Natural killer cell (primary cell): ENCODE measurements around the gene SSU72. TPM values are rescaled to one million over a fixed set of nuclear protein-coding genes. Genes with fewer than 3 reads are reported as not detected.
"Not testable (repeated sequence)": the region's sequence is repeated elsewhere in the genome, so short reads cannot be mapped to it uniquely, and the experiment has no call there.

Experiments used
- ATAC-seq, 3 donors: fragments of 150-1000 bp in 2 of 3; fragments of 200-7000 bp in 1 of 3; cut with Tn5 transposase; 1 replicate in 1 of 3; 2 replicates in 2 of 3; pipeline ENCODE4 v1.10.0; 2021; ENCODE audit warnings: mild to moderate bottlenecking in 2 of 3, moderate library complexity in 2 of 3
- DNase-seq, 2 donors: peaks; one replicate each; pipeline versions ENCODE4 v3.0.0 to v3.0.0-alpha.2; 2013 to 2021; ENCODE audit warnings: mixed read lengths in 1 of 2
- H3K27ac ChIP-seq: one replicate; pipeline ENCODE4 v1.5.1; 2013; ENCODE audit warnings: mild to moderate bottlenecking, low read length
- H3K27me3 ChIP-seq: one replicate; pipeline ENCODE4 v1.6.1; 2013; ENCODE audit warnings: low read length; ENCODE audit not compliant: control insufficient read depth, insufficient read depth
- H3K36me3 ChIP-seq: one replicate; pipeline ENCODE4 v1.6.1; 2013; ENCODE audit warnings: low read length; ENCODE audit not compliant: control insufficient read depth, insufficient read depth
- H3K4me1 ChIP-seq: one replicate; pipeline ENCODE4 v1.6.1; 2013; ENCODE audit warnings: low read length; ENCODE audit not compliant: control insufficient read depth, insufficient read depth
- H3K4me3 ChIP-seq: one replicate; pipeline ENCODE4 v1.5.1; 2013; ENCODE audit warnings: low read length
- H3K9me3 ChIP-seq: one replicate; pipeline ENCODE4 v1.6.1; 2013; ENCODE audit warnings: low read length; ENCODE audit not compliant: control insufficient read depth, insufficient read depth
- H3K27ac Mint-ChIP-seq, 2 donors: one replicate each; pipeline ENCODE4 v1.8.0; 2022; ENCODE audit warnings: mild to moderate bottlenecking in 2 of 2, mixed read lengths in 2 of 2, moderate library complexity in 1 of 2
- H3K27me3 Mint-ChIP-seq, 2 donors: one replicate each; pipeline ENCODE4 v1.8.0; 2022; ENCODE audit warnings: low read depth in 2 of 2, mixed read lengths in 2 of 2
- H3K36me3 Mint-ChIP-seq: one replicate; pipeline ENCODE4 v1.8.0; 2022; ENCODE audit warnings: mixed read lengths
- H3K4me1 Mint-ChIP-seq, 2 donors: one replicate each; pipeline ENCODE4 v1.8.0; 2022; ENCODE audit warnings: mixed read lengths in 2 of 2
- H3K4me3 Mint-ChIP-seq: one replicate; pipeline ENCODE4 v1.8.0; 2022; ENCODE audit warnings: mild to moderate bottlenecking, moderate library complexity, mixed read lengths
- H3K9me3 Mint-ChIP-seq, 2 donors: one replicate each; pipeline ENCODE4 v1.8.0; 2022; ENCODE audit warnings: mixed read lengths in 2 of 2
- CTCF ChIP-seq: fragments of 200-600 bp; IDR thresholded peaks from one replicate; pipeline ENCODE4 v1.8.0; 2022; ENCODE audit warnings: antibody characterized with exemption
- WGBS: methylation state at CpG from one replicate; pipeline ENCODE4 v1.1.7; 2013; ENCODE audit warnings: missing lambda C conversion rate; ENCODE audit not compliant: insufficient coverage; 5-methylcytosine and 5-hydroxymethylcytosine counted together
- intact Hi-C: fragments of 100-400 bp; cut with micrococcal nuclease; formaldehyde crosslinking; loops from one replicate; pipeline ENCODE4 v1.14.2; 2022
- total RNA-seq, 4 donors: library from RNA; stranded (reverse); fragments of 120-200 nt in 1 of 4; gene quantifications; one replicate each; pipeline versions ENCODE4 v1.2.3 to v1.2.4, GENCODE V29; 2013 to 2022

The SSU72 gene
- total RNA-seq, 3 donors from 2014 or later (not counting 1 experiment from before 2014, with no cell fraction given): 87.5 to 107 (median 93.9) TPM

GRCh38 chr1:1528301-1529267 is 46.1 kb downstream of the SSU72 start:
- Histone ChIP-seq H3K27ac (no peak overlapping the region), H3K4me1 (no peaks in the 10 kb centered on the region), H3K9me3 (peaks cover 6% of the 10 kb centered on the region), H3K4me3 (no peak overlapping the region), H3K27me3 (no peaks in the 10 kb centered on the region), H3K36me3 (peaks cover 16% of the 10 kb centered on the region)
- H3K4me1 Mint-ChIP-seq: no peaks in the 10 kb centered on the region
- no peak overlapping the region for H3K27ac Mint-ChIP-seq
- H3K4me3 Mint-ChIP-seq: no peak overlapping the region
- ATAC-seq (no peak), DNase-seq (no peak)
- no peaks in the 10 kb centered on the region for H3K27me3 Mint-ChIP-seq
- H3K36me3 Mint-ChIP-seq: no peaks in the 10 kb centered on the region
- WGBS: 97% methylated on average over 34 of the region's 37 CpGs
- TF ChIP-seq CTCF: no peak
- H3K9me3 Mint-ChIP-seq: no peaks in the 10 kb centered on the region
- intact Hi-C loops: no loop called here

GRCh38 chr1:1527092-1527816 is 47.4 kb downstream of the SSU72 start:
- Histone ChIP-seq H3K4me3 (no peak overlapping the region), H3K36me3 (peaks cover 17% of the 10 kb centered on the region), H3K4me1 (no peaks in the 10 kb centered on the region), H3K27ac (no peak overlapping the region), H3K9me3 (peaks cover 6% of the 10 kb centered on the region), H3K27me3 (no peaks in the 10 kb centered on the region)
- intact Hi-C loops: no loop called here
- Mint-ChIP-seq H3K27ac (no peak overlapping the region), H3K27me3 (no peaks in the 10 kb centered on the region), H3K4me1 (no peaks in the 10 kb centered on the region), H3K4me3 (no peak overlapping the region), H3K9me3 (no peaks in the 10 kb centered on the region), H3K36me3 (no peaks in the 10 kb centered on the region)
- TF ChIP-seq CTCF: no peak
- 95% methylated on average over 31 of the region's 31 CpGs for WGBS
- no peak for ATAC-seq
- DNase-seq: no peak

GRCh38 chr1:1526476-1526875 is 48.2 kb downstream of the SSU72 start:
- H3K9me3 ChIP-seq, H3K4me3 ChIP-seq, H3K27ac Mint-ChIP-seq, H3K27ac ChIP-seq, H3K36me3 Mint-ChIP-seq, H3K4me1 ChIP-seq, H3K9me3 Mint-ChIP-seq, intact Hi-C loops, H3K4me3 Mint-ChIP-seq, H3K4me1 Mint-ChIP-seq, H3K27me3 ChIP-seq, ATAC-seq, DNase-seq, H3K27me3 Mint-ChIP-seq: not testable (repeated sequence)
- WGBS: 98% methylated on average over 18 of the region's 21 CpGs
- peaks cover 17% of the 10 kb centered on the region for H3K36me3 ChIP-seq

GRCh38 chr1:1524750-1525383 is 49.8 kb downstream of the SSU72 start:
- H3K4me3 ChIP-seq, H3K36me3 Mint-ChIP-seq, H3K27ac Mint-ChIP-seq: not testable (repeated sequence)

GRCh38 chr1:1523651-1524050 is 51.0 kb downstream of the SSU72 start:
- H3K27me3 Mint-ChIP-seq, H3K27ac ChIP-seq, H3K27me3 ChIP-seq, H3K9me3 ChIP-seq, H3K9me3 Mint-ChIP-seq, ATAC-seq, intact Hi-C loops, H3K36me3 Mint-ChIP-seq, H3K4me1 ChIP-seq, H3K4me3 ChIP-seq, H3K4me1 Mint-ChIP-seq, H3K4me3 Mint-ChIP-seq, DNase-seq, H3K27ac Mint-ChIP-seq: not testable (repeated sequence)
- H3K36me3 ChIP-seq: peaks cover 20% of the 10 kb centered on the region
- WGBS: 97% methylated on average over 16 of the region's 17 CpGs

More at GRCh38 chr1:1524750-1525383, 49.8 kb downstream of the SSU72 start:
- H3K36me3 ChIP-seq: peaks cover 22% of the 10 kb centered on the region
- intact Hi-C loops, H3K9me3 ChIP-seq, H3K27me3 Mint-ChIP-seq, H3K4me1 ChIP-seq, H3K27ac ChIP-seq, H3K27me3 ChIP-seq, H3K4me3 Mint-ChIP-seq, DNase-seq, H3K9me3 Mint-ChIP-seq, H3K4me1 Mint-ChIP-seq, ATAC-seq: not testable (repeated sequence)
- WGBS: 95% methylated on average over 30 of the region's 30 CpGs

- ATAC-seq, H3K27ac ChIP-seq, DNase-seq, H3K36me3 Mint-ChIP-seq, H3K4me1 ChIP-seq, H3K27me3 Mint-ChIP-seq, intact Hi-C loops, H3K9me3 Mint-ChIP-seq, H3K4me3 ChIP-seq, H3K27me3 ChIP-seq, H3K4me3 Mint-ChIP-seq, H3K4me1 Mint-ChIP-seq, H3K9me3 ChIP-seq, H3K27ac Mint-ChIP-seq: not testable (repeated sequence)
- WGBS: 97% methylated on average over 31 of the region's 31 CpGs
- H3K36me3 ChIP-seq: peaks cover 16% of the 10 kb centered on the region
Observed at GRCh38 chr1:1523226-1523625, 51.4 kb downstream of the SSU72 start.
